ENCODE data around the gene TAF1. TPM values are rescaled to one million over a fixed set of nuclear protein-coding genes. Genes with fewer than 3 reads are reported as not detected.

The TAF1 gene
- total RNA-seq, 1 experiment from 2014 or later = 31.2 TPM

GRCh38 chrX:71372388-71372787 lies 6.2 kb downstream of the TAF1 start:
- Mint-ChIP-seq H3K4me3 (no peak overlapping the region), H3K9me3 (no peaks in the 10 kb centered on the region), H3K27ac (no peak overlapping the region), H3K36me3 (peaks cover 54% of the 10 kb centered on the region), H3K27me3 (ENCODE audit: low read depth) (no peaks in the 10 kb centered on the region), H3K4me1 (peaks cover 5% of the 10 kb centered on the region)
- DNase-seq (ENCODE audit: low spot score) (no peak), ATAC-seq (no peak)
- CTCF ChIA-PET = no interaction called here
- no peak for TF ChIP-seq JAZF1 (CRISPR knock-in tag; IDR thresholded peaks at IDR 0.05)
- TF ChIP-seq SMAD4 (CRISPR knock-in tag; IDR thresholded peaks at IDR 0.05) = no peak
- no peak for TF ChIP-seq ZNF232 (CRISPR knock-in tag; IDR thresholded peaks at IDR 0.05)
- TF ChIP-seq RELA (CRISPR knock-in tag; IDR thresholded peaks at IDR 0.05; ENCODE audit: borderline replicate concordance) = no peak
- TF ChIP-seq TCF7 (CRISPR knock-in tag; IDR thresholded peaks at IDR 0.05; ENCODE audit: low read depth) = no peak
- no peak for TF ChIP-seq GABPB1 (CRISPR knock-in tag; IDR thresholded peaks at IDR 0.05)
- no peak for TF ChIP-seq ZSCAN18 (CRISPR knock-in tag; IDR thresholded peaks at IDR 0.05)
- TF ChIP-seq MXD4 (CRISPR knock-in tag; IDR thresholded peaks at IDR 0.05; ENCODE audit: borderline replicate concordance) = no peak
- TF ChIP-seq ETV6 (CRISPR knock-in tag; IDR thresholded peaks at IDR 0.05) = no peak
- TF ChIP-seq, protein P1, sequence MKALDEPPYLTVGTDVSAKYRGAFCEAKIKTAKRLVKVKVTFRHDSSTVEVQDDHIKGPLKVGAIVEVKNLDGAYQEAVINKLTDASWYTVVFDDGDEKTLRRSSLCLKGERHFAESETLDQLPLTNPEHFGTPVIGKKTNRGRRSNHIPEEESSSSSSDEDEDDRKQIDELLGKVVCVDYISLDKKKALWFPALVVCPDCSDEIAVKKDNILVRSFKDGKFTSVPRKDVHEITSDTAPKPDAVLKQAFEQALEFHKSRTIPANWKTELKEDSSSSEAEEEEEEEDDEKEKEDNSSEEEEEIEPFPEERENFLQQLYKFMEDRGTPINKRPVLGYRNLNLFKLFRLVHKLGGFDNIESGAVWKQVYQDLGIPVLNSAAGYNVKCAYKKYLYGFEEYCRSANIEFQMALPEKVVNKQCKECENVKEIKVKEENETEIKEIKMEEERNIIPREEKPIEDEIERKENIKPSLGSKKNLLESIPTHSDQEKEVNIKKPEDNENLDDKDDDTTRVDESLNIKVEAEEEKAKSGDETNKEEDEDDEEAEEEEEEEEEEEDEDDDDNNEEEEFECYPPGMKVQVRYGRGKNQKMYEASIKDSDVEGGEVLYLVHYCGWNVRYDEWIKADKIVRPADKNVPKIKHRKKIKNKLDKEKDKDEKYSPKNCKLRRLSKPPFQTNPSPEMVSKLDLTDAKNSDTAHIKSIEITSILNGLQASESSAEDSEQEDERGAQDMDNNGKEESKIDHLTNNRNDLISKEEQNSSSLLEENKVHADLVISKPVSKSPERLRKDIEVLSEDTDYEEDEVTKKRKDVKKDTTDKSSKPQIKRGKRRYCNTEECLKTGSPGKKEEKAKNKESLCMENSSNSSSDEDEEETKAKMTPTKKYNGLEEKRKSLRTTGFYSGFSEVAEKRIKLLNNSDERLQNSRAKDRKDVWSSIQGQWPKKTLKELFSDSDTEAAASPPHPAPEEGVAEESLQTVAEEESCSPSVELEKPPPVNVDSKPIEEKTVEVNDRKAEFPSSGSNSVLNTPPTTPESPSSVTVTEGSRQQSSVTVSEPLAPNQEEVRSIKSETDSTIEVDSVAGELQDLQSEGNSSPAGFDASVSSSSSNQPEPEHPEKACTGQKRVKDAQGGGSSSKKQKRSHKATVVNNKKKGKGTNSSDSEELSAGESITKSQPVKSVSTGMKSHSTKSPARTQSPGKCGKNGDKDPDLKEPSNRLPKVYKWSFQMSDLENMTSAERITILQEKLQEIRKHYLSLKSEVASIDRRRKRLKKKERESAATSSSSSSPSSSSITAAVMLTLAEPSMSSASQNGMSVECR (CRISPR knock-in tag; IDR thresholded peaks at IDR 0.05; ENCODE audit: borderline replicate concordance) = no peak
- TF ChIP-seq PRDM15 (CRISPR knock-in tag; IDR thresholded peaks at IDR 0.05) = no peak
- no peak for TF ChIP-seq MYBL2 (CRISPR knock-in tag; IDR thresholded peaks at IDR 0.05)
- TF ChIP-seq OVOL2 (CRISPR knock-in tag; IDR thresholded peaks at IDR 0.05; ENCODE audit: borderline replicate concordance) = no peak
- TF ChIP-seq MAX (CRISPR knock-in tag; IDR thresholded peaks at IDR 0.05) = no peak
- TF ChIP-seq JUN (CRISPR knock-in tag; IDR thresholded peaks at IDR 0.05) = no peak
- TF ChIP-seq IRF2 (CRISPR knock-in tag; IDR thresholded peaks at IDR 0.05; ENCODE audit: borderline replicate concordance, low read depth) = no peak
- no peak for TF ChIP-seq ZNF263 (CRISPR knock-in tag; IDR thresholded peaks at IDR 0.05; ENCODE audit: low read depth)
- TF ChIP-seq E2F1 (CRISPR knock-in tag; IDR thresholded peaks at IDR 0.05) = no peak
- TF ChIP-seq, protein P2, sequence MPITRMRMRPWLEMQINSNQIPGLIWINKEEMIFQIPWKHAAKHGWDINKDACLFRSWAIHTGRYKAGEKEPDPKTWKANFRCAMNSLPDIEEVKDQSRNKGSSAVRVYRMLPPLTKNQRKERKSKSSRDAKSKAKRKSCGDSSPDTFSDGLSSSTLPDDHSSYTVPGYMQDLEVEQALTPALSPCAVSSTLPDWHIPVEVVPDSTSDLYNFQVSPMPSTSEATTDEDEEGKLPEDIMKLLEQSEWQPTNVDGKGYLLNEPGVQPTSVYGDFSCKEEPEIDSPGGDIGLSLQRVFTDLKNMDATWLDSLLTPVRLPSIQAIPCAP (CRISPR knock-in tag; IDR thresholded peaks at IDR 0.05) = no peak
- POLR2A ChIA-PET = no interaction called here

Measured in WTC11 (cell line).